Measurements from ENCODE around the gene CHMP6.

CHMP6 gene

GRCh38 chr17:80970762-80971703 is 20.6 kb upstream of the CHMP6 start:
- no peak for DNase-seq (ENCODE audit: low read depth in 2 of 2)

GRCh38 chr17:80971704-80972304 is 19.8 kb upstream of the CHMP6 start:
- no peak for DNase-seq (ENCODE audit: low read depth in 2 of 2)

GRCh38 chr17:80976701-80977100 is 14.9 kb upstream of the CHMP6 start:
- DNase-seq (ENCODE audit: low read depth in 2 of 2), result no peak

GRCh38 chr17:80977172-80977571 is 14.5 kb upstream of the CHMP6 start:
- DNase-seq (ENCODE audit: low read depth in 2 of 2), result no peak

- DNase-seq (ENCODE audit: low read depth in 2 of 2), result no peak
Observed at GRCh38 chr17:80978499-80979497, 12.8 kb upstream of the CHMP6 start.

GRCh38 chr17:80979547-80980378 is 11.9 kb upstream of the CHMP6 start:
- DNase-seq (ENCODE audit: low read depth in 2 of 2), result no peak

GRCh38 chr17:80980397-80981061 is 11.1 kb upstream of the CHMP6 start:
- no peak for DNase-seq (ENCODE audit: low read depth in 2 of 2)

GRCh38 chr17:80981062-80981902 is 10.4 kb upstream of the CHMP6 start:
- DNase-seq (ENCODE audit: low read depth in 2 of 2), result no peak

GRCh38 chr17:80981929-80982425 is 9.7 kb upstream of the CHMP6 start:
- DNase-seq (ENCODE audit: low read depth in 2 of 2), result no peak

- DNase-seq (ENCODE audit: low read depth in 2 of 2), result no peak
Observed at GRCh38 chr17:80982426-80982974, 9.1 kb upstream of the CHMP6 start.

GRCh38 chr17:80983545-80983944 is 8.1 kb upstream of the CHMP6 start:
- DNase-seq (ENCODE audit: low read depth in 2 of 2), result no peak

GRCh38 chr17:80984749-80985148 is 6.9 kb upstream of the CHMP6 start:
- no peak for DNase-seq (ENCODE audit: low read depth in 2 of 2)

GRCh38 chr17:80986046-80986445 is 5.6 kb upstream of the CHMP6 start:
- DNase-seq (ENCODE audit: low read depth in 2 of 2), result no peak

- no peak for DNase-seq (ENCODE audit: low read depth in 2 of 2)
Observed at GRCh38 chr17:80986816-80987475, 4.7 kb upstream of the CHMP6 start.

- DNase-seq (ENCODE audit: low read depth in 2 of 2), result no peak
Observed at GRCh38 chr17:80987941-80988461, 3.6 kb upstream of the CHMP6 start.

GRCh38 chr17:80989586-80989913 is 2.1 kb upstream of the CHMP6 start:
- no peak for DNase-seq (ENCODE audit: low read depth in 2 of 2)

GRCh38 chr17:80990921-80991644 is 558 bp upstream of the CHMP6 start:
- DNase-seq (ENCODE audit: low read depth in 2 of 2), result no peak

Data from stimulated activated CD8-positive, alpha-beta memory T cell treated with anti-CD3 and anti-CD28 coated beads, Interleukin-2, amount 100 ng/mL, for 1 hour (primary cell).